Measurements from ENCODE around the gene SFRP2. TPM values are rescaled to one million over a fixed set of nuclear protein-coding genes. Genes with fewer than 3 reads are reported as not detected.

The SFRP2 gene
- total RNA-seq, 1 donor from 2014 or later = 39.5 TPM

DNA sequence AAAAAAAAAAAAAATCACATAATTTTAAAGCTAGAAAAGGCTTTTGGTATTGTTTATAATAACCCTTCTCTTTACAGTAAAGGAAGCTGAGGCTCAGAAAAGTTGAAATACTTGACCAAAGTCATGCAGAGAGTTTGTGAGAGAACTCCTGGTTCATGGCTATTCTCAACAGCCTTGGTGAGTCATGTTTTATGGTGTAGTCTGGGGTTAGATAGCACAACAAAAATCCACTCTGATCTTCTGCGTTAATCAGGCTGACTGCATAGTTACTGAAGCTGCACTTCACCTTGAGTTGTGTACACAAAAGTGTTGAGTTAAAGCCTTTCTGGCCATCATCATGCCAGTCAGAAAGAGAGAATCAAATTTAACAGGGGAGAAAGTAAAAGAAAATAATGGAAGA, 19.3 kb upstream of the SFRP2 start:
- Histone ChIP-seq H3K27me3 (ENCODE audit: low read depth) (no peaks in the 10 kb centered on the region), H3K27ac (no peak overlapping the region), H3K4me3 (no peak overlapping the region), H3K36me3 (no peaks in the 10 kb centered on the region), H3K4me1 (no peaks in the 10 kb centered on the region), H3K9me3 (no peaks in the 10 kb centered on the region)
- intact Hi-C loops (cut with DNase I) = no loop called here
- ATAC-seq = peak in 1 of 2 donors; percentile 27
- TF ChIP-seq, protein P1, sequence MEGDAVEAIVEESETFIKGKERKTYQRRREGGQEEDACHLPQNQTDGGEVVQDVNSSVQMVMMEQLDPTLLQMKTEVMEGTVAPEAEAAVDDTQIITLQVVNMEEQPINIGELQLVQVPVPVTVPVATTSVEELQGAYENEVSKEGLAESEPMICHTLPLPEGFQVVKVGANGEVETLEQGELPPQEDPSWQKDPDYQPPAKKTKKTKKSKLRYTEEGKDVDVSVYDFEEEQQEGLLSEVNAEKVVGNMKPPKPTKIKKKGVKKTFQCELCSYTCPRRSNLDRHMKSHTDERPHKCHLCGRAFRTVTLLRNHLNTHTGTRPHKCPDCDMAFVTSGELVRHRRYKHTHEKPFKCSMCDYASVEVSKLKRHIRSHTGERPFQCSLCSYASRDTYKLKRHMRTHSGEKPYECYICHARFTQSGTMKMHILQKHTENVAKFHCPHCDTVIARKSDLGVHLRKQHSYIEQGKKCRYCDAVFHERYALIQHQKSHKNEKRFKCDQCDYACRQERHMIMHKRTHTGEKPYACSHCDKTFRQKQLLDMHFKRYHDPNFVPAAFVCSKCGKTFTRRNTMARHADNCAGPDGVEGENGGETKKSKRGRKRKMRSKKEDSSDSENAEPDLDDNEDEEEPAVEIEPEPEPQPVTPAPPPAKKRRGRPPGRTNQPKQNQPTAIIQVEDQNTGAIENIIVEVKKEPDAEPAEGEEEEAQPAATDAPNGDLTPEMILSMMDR (IDR thresholded peaks at IDR 0.05) = no peak
- no peak for DNase-seq

DNA sequence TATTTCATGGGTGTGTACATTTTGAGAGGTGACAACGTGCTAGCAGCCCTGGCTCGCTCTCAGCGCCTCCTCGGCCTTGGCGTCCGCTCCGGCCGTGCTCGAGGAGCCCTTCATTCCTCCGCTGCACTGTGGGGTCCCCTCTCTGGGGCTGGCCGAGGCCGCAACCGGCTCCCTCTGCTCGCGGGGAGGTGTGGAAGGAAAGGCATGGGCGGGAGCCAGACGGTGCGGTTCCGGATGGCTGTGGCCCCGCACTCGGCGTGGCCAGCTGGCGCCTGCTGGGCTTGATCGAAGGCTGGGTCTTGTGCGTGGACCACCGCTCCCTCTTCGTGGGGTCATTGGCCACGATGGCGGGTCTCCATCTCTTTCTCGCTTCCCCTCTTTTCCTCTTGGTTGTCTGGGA, 17.2 kb upstream of the SFRP2 start:
- DNase-seq (no peak), ATAC-seq (no peak)
- H3K9me3 ChIP-seq = no peaks in the 10 kb centered on the region
- no peaks in the 10 kb centered on the region for H3K4me1 ChIP-seq
- H3K4me3 ChIP-seq = no peak overlapping the region
- no peak overlapping the region for H3K27ac ChIP-seq
- H3K36me3 ChIP-seq = no peaks in the 10 kb centered on the region
- H3K27me3 ChIP-seq (ENCODE audit: low read depth) = no peaks in the 10 kb centered on the region
- intact Hi-C loops (cut with DNase I) = no loop called here
- TF ChIP-seq, protein P1 (IDR thresholded peaks at IDR 0.05) = no peak

DNA sequence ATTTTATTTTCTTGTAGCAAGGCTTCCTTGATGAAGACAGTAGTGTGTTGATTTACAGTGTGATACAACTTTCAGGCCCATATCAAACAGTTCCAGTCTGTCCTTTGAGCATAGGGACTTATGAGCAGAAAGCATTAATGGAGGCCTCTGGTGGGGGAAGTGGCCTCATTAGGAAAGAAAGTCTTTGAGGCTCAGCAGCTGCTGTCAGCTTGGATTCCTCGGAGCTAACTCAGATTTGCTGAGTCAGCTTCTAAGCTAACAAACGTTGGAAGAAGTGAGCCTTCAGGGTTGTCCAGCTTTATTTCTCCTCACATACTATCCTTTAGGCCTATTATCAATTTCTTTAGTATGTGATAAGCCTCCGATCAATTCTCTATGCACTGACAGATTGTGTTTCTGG, 15.8 kb upstream of the SFRP2 start:
- Histone ChIP-seq H3K4me1 (no peaks in the 10 kb centered on the region), H3K27me3 (ENCODE audit: low read depth) (no peaks in the 10 kb centered on the region), H3K27ac (no peak overlapping the region), H3K9me3 (no peaks in the 10 kb centered on the region), H3K4me3 (no peak overlapping the region), H3K36me3 (no peaks in the 10 kb centered on the region)
- intact Hi-C loops (cut with DNase I) = no loop called here
- DNase-seq (no peak), ATAC-seq (no peak)
- TF ChIP-seq, protein P1 (IDR thresholded peaks at IDR 0.05) = no peak

- peaks cover 14% of the 10 kb centered on the region for H3K27me3 ChIP-seq (ENCODE audit: low read depth)
- TF ChIP-seq, protein P1 (IDR thresholded peaks at IDR 0.05) = no peak
- intact Hi-C loops (cut with DNase I) = no loop called here
- H3K4me3 ChIP-seq = no peak overlapping the region
- no peaks in the 10 kb centered on the region for H3K9me3 ChIP-seq
- DNase-seq = no peak
- no peak for ATAC-seq
- no peak overlapping the region for H3K27ac ChIP-seq
- no peaks in the 10 kb centered on the region for H3K4me1 ChIP-seq
- no peaks in the 10 kb centered on the region for H3K36me3 ChIP-seq
These were observed 10.8 kb upstream of the SFRP2 start for GRCh38 chr4:153799694-153800074.

GRCh38 chr4:153798901-153799693, 10.2 kb upstream of the SFRP2 start:
- peaks cover 15% of the 10 kb centered on the region for H3K27me3 ChIP-seq (ENCODE audit: low read depth)
- no peaks in the 10 kb centered on the region for H3K9me3 ChIP-seq
- intact Hi-C loops (cut with DNase I) = no loop called here
- H3K27ac ChIP-seq = no peak overlapping the region
- no peak for DNase-seq
- H3K36me3 ChIP-seq = no peaks in the 10 kb centered on the region
- H3K4me1 ChIP-seq = no peaks in the 10 kb centered on the region
- no peak for ATAC-seq
- no peak overlapping the region for H3K4me3 ChIP-seq
- TF ChIP-seq, protein P1 (IDR thresholded peaks at IDR 0.05) = no peak

Measured in lower lobe of right lung (tissue), 2 donors.